Thyroid gland (tissue), 4 donors: ENCODE measurements around the gene CD209.

Experiments used
- CTCF ChIP-seq, 6 experiments: fragments of 200-600 bp in 3 of 6; fragments of 450-650 bp in 3 of 6; sonication (generic) in 3 of 6; IDR thresholded peaks; one replicate each; pipeline ENCODE4 v1.5.1; 2016 to 2019; ENCODE audit warnings: antibody characterized with exemption in 6 of 6, mild to moderate bottlenecking in 2 of 6, inconsistent platforms in 1 of 6, moderate library complexity in 1 of 6
- POLR2A ChIP-seq, 2 donors: fragments of 450-650 bp; IDR thresholded peaks; one replicate each; pipeline ENCODE4 v1.6.1; 2017; ENCODE audit warnings: antibody characterized with exemption in 2 of 2, mild to moderate bottlenecking in 2 of 2, moderate library complexity in 1 of 2

DNA sequence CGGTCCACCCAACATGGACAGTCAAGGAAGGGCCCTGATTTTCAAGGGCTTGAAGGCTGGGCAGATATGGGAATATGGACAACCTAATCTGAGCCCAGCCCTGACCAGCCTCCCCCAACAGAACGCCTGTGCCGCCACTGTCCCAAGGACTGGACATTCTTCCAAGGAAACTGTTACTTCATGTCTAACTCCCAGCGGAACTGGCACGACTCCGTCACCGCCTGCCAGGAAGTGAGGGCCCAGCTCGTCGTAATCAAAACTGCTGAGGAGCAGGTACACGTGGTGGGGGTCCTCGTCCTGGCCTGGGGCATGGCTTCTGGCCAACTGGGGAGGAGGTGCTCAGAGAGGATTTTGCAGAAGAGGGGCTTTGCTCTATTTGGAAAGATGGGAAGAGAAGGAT, 19.2 kb upstream of the CD209 start:
- no peak for TF ChIP-seq CTCF (IDR thresholded peaks at IDR 0.05)
- TF ChIP-seq POLR2A (IDR thresholded peaks at IDR 0.05), result no peak
